Measurements from ENCODE around the gene GUCY1B1. TPM values are rescaled to one million over a fixed set of nuclear protein-coding genes. Genes with fewer than 3 reads are reported as not detected.

Gene GUCY1B1
- total RNA-seq, 1 experiment from 2014 or later = 0.50 TPM

DNA sequence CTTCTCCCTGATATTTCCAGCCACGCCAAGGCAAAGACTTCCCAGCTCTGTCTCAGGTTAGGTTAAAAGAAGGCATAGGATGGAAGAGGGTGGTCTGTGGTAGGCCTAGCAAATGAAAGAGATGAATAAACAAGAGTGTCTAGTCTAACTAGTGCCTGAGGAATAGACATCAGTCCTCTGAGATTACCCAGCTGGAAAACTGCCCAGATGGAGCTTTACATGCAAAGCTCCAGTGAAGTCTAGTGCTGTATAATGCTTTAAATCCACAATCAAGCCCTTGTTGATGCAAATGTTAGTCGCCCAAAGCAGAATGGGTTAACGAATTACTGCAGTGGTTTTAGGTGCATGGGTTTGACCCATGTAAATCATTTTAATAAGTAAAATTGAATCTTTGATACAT is 24.8 kb upstream of the GUCY1B1 start:
- TF ChIP-seq, protein P1, sequence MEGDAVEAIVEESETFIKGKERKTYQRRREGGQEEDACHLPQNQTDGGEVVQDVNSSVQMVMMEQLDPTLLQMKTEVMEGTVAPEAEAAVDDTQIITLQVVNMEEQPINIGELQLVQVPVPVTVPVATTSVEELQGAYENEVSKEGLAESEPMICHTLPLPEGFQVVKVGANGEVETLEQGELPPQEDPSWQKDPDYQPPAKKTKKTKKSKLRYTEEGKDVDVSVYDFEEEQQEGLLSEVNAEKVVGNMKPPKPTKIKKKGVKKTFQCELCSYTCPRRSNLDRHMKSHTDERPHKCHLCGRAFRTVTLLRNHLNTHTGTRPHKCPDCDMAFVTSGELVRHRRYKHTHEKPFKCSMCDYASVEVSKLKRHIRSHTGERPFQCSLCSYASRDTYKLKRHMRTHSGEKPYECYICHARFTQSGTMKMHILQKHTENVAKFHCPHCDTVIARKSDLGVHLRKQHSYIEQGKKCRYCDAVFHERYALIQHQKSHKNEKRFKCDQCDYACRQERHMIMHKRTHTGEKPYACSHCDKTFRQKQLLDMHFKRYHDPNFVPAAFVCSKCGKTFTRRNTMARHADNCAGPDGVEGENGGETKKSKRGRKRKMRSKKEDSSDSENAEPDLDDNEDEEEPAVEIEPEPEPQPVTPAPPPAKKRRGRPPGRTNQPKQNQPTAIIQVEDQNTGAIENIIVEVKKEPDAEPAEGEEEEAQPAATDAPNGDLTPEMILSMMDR (conservative IDR thresholded peaks at IDR 0.05) = no peak
- no peak overlapping the region for H2BK5ac ChIP-seq (ENCODE audit: insufficient read length, low read length)
- no peak overlapping the region for H3K23ac ChIP-seq (ENCODE audit: insufficient read length, low read depth, low read length)
- H3K27ac Mint-ChIP-seq = no peak overlapping the region
- no peak overlapping the region for H3T11ph ChIP-seq (ENCODE audit: low read length)
- DNase-seq = no peak
- H4K8ac ChIP-seq (replicated peaks; ENCODE audit: insufficient read length, low read depth, low read length) = no peak overlapping the region
- no peak overlapping the region for H3K18ac ChIP-seq (ENCODE audit: insufficient read length, low read depth, low read length)
- H2BK20ac ChIP-seq (ENCODE audit: low read depth, low read length, poor library complexity, severe bottlenecking) = no peak overlapping the region
- H3K27ac ChIP-seq (ENCODE audit: insufficient read length, low read depth, low read length) = no peak overlapping the region
- no peak overlapping the region for H2AFZ ChIP-seq (ENCODE audit: low read length)
- H3K56ac ChIP-seq (ENCODE audit: insufficient read length, low read depth, low read length) = no peak overlapping the region
- H3K4me3 Mint-ChIP-seq = no peak overlapping the region
- no peak overlapping the region for H3K9ac ChIP-seq (ENCODE audit: extremely low read depth, insufficient read length, low read length)
- no peak overlapping the region for H2AK5ac ChIP-seq (ENCODE audit: insufficient read length, low read length)
- no peaks in the 10 kb centered on the region for H3K36me3 Mint-ChIP-seq (ENCODE audit: insufficient read depth in 1 of 3, low read depth in 3 of 3)
- H3K9me3 Mint-ChIP-seq = no peaks in the 10 kb centered on the region
- H2BK15ac ChIP-seq (ENCODE audit: low read depth, low read length) = no peak overlapping the region
- no CpG with 5 or more reads among the region's 3 CpGs for whole genome bisulfite sequencing (ENCODE audit: extremely low coverage, insufficient read length, low lambda C conversion rate)
- no peaks in the 10 kb centered on the region for H3K23me2 ChIP-seq (ENCODE audit: insufficient read length, low read depth, low read length, poor library complexity, severe bottlenecking)
- no peak overlapping the region for H4K91ac ChIP-seq (ENCODE audit: insufficient read length, low read depth, low read length)
- no peak overlapping the region for H3K14ac ChIP-seq (ENCODE audit: insufficient read depth, low read length)
- no peak overlapping the region for H2BK12ac ChIP-seq (ENCODE audit: insufficient read length, low read depth, low read length)
- no peaks in the 10 kb centered on the region for H3K79me1 ChIP-seq (ENCODE audit: insufficient read depth, low read depth, low read length, poor library complexity, severe bottlenecking)
- H3K79me2 ChIP-seq (ENCODE audit: insufficient read depth, low read length) = no peaks in the 10 kb centered on the region
- no peak overlapping the region for H3K4ac ChIP-seq (ENCODE audit: low read depth, low read length)
- H4K20me1 ChIP-seq (ENCODE audit: control insufficient read depth, insufficient read depth, insufficient read length) = no peaks in the 10 kb centered on the region
- H3K27me3 ChIP-seq (ENCODE audit: insufficient read depth, low read length) = no peaks in the 10 kb centered on the region
- no peaks in the 10 kb centered on the region for H3K4me1 Mint-ChIP-seq
- H3K4me2 ChIP-seq (ENCODE audit: insufficient read depth, insufficient read length, low read length) = no peak overlapping the region
- no peak overlapping the region for H4K5ac ChIP-seq (ENCODE audit: insufficient read length, low read depth, low read length)
- H3K27me3 Mint-ChIP-seq (ENCODE audit: low read depth) = peaks cover 1% of the 10 kb centered on the region; the same call in 1 of the 2 replicates
- no peaks in the 10 kb centered on the region for H3K9me3 ChIP-seq (ENCODE audit: control insufficient read depth, low read depth, low read length)
- H3K4me1 ChIP-seq (ENCODE audit: insufficient read depth, low read length) = no peaks in the 10 kb centered on the region
- no peak overlapping the region for H2BK120ac ChIP-seq (ENCODE audit: low read depth, low read length, poor library complexity, severe bottlenecking)

Measured in H9 (cell line).